LNCaP clone FGC (cell line): ENCODE results near the gene SRPX2.
"Not testable (repeated sequence)": the region's sequence is repeated elsewhere in the genome, so short reads cannot be mapped to it uniquely, and the experiment has no call there.

Source experiments
- DNase-seq: peaks from one replicate; pipeline ENCODE4 v3.0.0-alpha.2; 2011; ENCODE audit warnings: low read depth
- H3K4me3 ChIP-seq: 2 replicates; pipeline ENCODE4 v1.5.1; 2011; ENCODE audit warnings: mild to moderate bottlenecking, low read depth, low read length, control low read depth
- TF ChIP-seq, protein P1 (sequence below): IDR thresholded peaks from 2 replicates; pipeline ENCODE4 v1.5.1; 2012; ENCODE audit warnings: mild to moderate bottlenecking; ENCODE audit not compliant: control insufficient read depth, insufficient read depth; ENCODE audit errors: extremely low read depth

Gene SRPX2

DNA sequence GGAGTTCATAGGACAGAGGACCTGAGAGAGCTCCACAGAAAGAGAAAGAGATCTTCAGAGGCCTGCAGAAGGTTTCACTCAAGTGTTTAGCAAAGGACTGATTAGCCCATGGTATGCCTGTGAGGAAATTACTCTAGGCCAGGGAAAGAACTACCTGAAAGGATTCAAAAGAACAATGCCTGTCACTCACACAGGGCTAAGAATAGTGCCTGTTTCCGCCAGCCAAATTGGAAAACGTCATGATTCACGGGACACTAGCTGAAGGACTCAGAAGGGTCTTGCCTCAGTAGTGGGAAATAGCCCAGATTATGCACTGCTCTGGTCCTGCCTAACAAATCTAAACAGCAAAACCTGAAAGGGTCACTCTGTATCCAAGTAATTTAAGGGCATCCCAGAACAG lies 66.8 kb downstream of the SRPX2 start:
- TF ChIP-seq, protein P1, sequence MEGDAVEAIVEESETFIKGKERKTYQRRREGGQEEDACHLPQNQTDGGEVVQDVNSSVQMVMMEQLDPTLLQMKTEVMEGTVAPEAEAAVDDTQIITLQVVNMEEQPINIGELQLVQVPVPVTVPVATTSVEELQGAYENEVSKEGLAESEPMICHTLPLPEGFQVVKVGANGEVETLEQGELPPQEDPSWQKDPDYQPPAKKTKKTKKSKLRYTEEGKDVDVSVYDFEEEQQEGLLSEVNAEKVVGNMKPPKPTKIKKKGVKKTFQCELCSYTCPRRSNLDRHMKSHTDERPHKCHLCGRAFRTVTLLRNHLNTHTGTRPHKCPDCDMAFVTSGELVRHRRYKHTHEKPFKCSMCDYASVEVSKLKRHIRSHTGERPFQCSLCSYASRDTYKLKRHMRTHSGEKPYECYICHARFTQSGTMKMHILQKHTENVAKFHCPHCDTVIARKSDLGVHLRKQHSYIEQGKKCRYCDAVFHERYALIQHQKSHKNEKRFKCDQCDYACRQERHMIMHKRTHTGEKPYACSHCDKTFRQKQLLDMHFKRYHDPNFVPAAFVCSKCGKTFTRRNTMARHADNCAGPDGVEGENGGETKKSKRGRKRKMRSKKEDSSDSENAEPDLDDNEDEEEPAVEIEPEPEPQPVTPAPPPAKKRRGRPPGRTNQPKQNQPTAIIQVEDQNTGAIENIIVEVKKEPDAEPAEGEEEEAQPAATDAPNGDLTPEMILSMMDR: no peak
- H3K4me3 ChIP-seq: no peak overlapping the region
- no peak for DNase-seq

DNA sequence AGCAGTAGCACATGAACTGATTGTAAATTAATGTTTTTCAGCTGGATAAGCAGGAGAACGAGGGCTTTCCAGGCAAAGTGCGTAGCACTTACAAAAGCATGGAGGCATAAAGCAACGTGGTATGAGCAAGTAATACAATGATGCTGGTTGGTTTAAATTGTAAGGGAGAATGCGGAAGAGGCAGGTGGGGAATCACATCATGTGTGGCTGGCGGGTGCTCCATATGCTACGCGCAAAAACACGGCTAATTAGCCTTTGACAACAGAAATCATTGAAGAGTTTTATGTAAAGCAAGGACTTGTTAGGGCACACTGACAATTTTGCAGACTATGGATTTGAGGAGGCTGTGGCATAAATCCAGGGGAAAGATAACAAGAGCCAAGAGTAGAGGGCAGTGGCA lies 73.4 kb downstream of the SRPX2 start:
- no peak for DNase-seq
- H3K4me3 ChIP-seq: no peak overlapping the region
- TF ChIP-seq, protein P1: no peak

DNA sequence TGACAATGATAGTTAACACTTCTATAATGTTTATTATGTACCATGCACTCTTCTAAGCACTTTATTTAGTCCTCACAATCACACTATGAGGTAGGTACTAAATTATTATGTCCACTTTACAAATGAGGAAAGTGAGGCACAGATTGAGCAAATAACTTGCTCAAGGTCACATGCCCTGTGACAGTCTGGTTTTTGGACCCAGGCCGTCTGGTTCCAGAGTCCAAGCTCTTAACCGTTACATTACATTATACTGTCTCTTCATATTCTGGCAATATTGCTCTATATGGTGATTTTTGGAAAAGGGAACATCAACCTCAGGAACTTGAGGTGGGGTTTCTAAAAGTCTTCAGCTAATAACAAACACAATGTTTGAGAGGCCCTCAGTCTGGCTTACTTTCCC lies 75.1 kb downstream of the SRPX2 start:
- DNase-seq: no peak
- no peak overlapping the region for H3K4me3 ChIP-seq
- TF ChIP-seq, protein P1: no peak

GRCh38 chrX:100720301-100720700 lies 76.3 kb downstream of the SRPX2 start:
- no peak overlapping the region for H3K4me3 ChIP-seq
- TF ChIP-seq, protein P1: no peak
- no peak for DNase-seq

- DNase-seq: no peak
- no peak overlapping the region for H3K4me3 ChIP-seq
- TF ChIP-seq, protein P1: no peak
These were observed 77.3 kb downstream of the SRPX2 start for GRCh38 chrX:100721328-100721727.

GRCh38 chrX:100724006-100724405 lies 80.0 kb downstream of the SRPX2 start:
- not testable (repeated sequence) for H3K4me3 ChIP-seq, DNase-seq
